Esophagus squamous epithelium (tissue), 4 donors: Measurements from ENCODE around the gene SMIM38.

Source experiments
- CTCF ChIP-seq, 6 experiments: fragments of 450-650 bp in 4 of 6; fragments of 200-600 bp in 2 of 6; sonication (generic) in 2 of 6; IDR thresholded peaks; one replicate each; pipeline ENCODE4 v1.5.1; 2016 to 2019; ENCODE audit warnings: antibody characterized with exemption in 6 of 6, mild to moderate bottlenecking in 4 of 6, moderate library complexity in 4 of 6
- POLR2A ChIP-seq, 4 donors: fragments of 450-650 bp; IDR thresholded peaks; one replicate each; pipeline ENCODE4 v1.6.1; 2017; ENCODE audit warnings: antibody characterized with exemption in 4 of 4, mild to moderate bottlenecking in 4 of 4, moderate library complexity in 3 of 4

GRCh38 chr11:69153661-69154060 lies 2.1 kb upstream of the SMIM38 start:
- no peak for TF ChIP-seq CTCF (IDR thresholded peaks at IDR 0.05)
- no peak for TF ChIP-seq POLR2A (IDR thresholded peaks at IDR 0.05)
